HT-29 (cell line): ENCODE results near the gene KIF26B. TPM values are rescaled to one million over a fixed set of nuclear protein-coding genes. Genes with fewer than 3 reads are reported as not detected.

Source experiments
- DNase-seq: peaks from one replicate; pipeline ENCODE4 v3.0.0-alpha.2; 2015; ENCODE audit warnings: low spot score
- total RNA-seq: library from RNA; depleted of rRNA; stranded (reverse); fragments of >200 nt; shearing (Covaris generic); gene quantifications from 2 replicates; pipeline ENCODE4 v1.2.3, GENCODE V29; 2014

Gene KIF26B
- total RNA-seq, 1 experiment from 2014 or later, result 0.74 TPM

- DNase-seq, result no peak
Observed at GRCh38 chr1:245278846-245279245, 124.1 kb downstream of the KIF26B start.

- no peak for DNase-seq
Observed at GRCh38 chr1:245279346-245279745, 124.6 kb downstream of the KIF26B start.

GRCh38 chr1:245283001-245283400 is 128.2 kb downstream of the KIF26B start:
- no peak for DNase-seq

GRCh38 chr1:245285168-245285567 is 130.4 kb downstream of the KIF26B start:
- no peak for DNase-seq

- DNase-seq, result no peak
Observed at GRCh38 chr1:245288796-245289195, 134.0 kb downstream of the KIF26B start.

- DNase-seq, result no peak
Observed at GRCh38 chr1:245290836-245291235, 136.1 kb downstream of the KIF26B start.

- DNase-seq, result no peak
Observed at GRCh38 chr1:245291351-245291750, 136.6 kb downstream of the KIF26B start.

- DNase-seq, result no peak
Observed at GRCh38 chr1:245292141-245292540, 137.4 kb downstream of the KIF26B start.

GRCh38 chr1:245292553-245292952 is 137.8 kb downstream of the KIF26B start:
- DNase-seq, result no peak

GRCh38 chr1:245294020-245294419 is 139.2 kb downstream of the KIF26B start:
- no peak for DNase-seq

GRCh38 chr1:245298781-245299180 is 144.0 kb downstream of the KIF26B start:
- DNase-seq, result no peak

- DNase-seq, result no peak
Observed at GRCh38 chr1:245301162-245301580, 146.4 kb downstream of the KIF26B start.

- DNase-seq, result no peak
Observed at GRCh38 chr1:245301921-245302320, 147.1 kb downstream of the KIF26B start.

- no peak for DNase-seq
Observed at GRCh38 chr1:245304698-245305097, 149.9 kb downstream of the KIF26B start.

- no peak for DNase-seq
Observed at GRCh38 chr1:245306020-245306419, 151.2 kb downstream of the KIF26B start.

GRCh38 chr1:245306628-245307410 is 152.0 kb downstream of the KIF26B start:
- no peak for DNase-seq

GRCh38 chr1:245310571-245311531 is 156.1 kb downstream of the KIF26B start:
- DNase-seq, result no peak

- DNase-seq, result no peak
Observed at GRCh38 chr1:245311887-245312536, 157.2 kb downstream of the KIF26B start.

GRCh38 chr1:245313576-245313975 is 158.8 kb downstream of the KIF26B start:
- DNase-seq, result no peak

GRCh38 chr1:245316784-245317183 is 162.0 kb downstream of the KIF26B start:
- no peak for DNase-seq

- DNase-seq, result no peak
Observed at GRCh38 chr1:245317217-245317616, 162.4 kb downstream of the KIF26B start.

- DNase-seq, result no peak
Observed at GRCh38 chr1:245319094-245319493, 164.3 kb downstream of the KIF26B start.
